ENCODE measurements around the gene SLIT1. TPM values are rescaled to one million over a fixed set of nuclear protein-coding genes. Genes with fewer than 3 reads are reported as not detected.
"Not testable (repeated sequence)": the region's sequence is repeated elsewhere in the genome, so short reads cannot be mapped to it uniquely, and the experiment has no call there.

Gene SLIT1
- total RNA-seq, 4 donors from 2014 or later: 0.35 to 0.49 TPM; not detected in 2

- no peaks in the 10 kb centered on the region for H3K4me1 ChIP-seq
- no peak for DNase-seq
- no peaks in the 10 kb centered on the region for H3K36me3 ChIP-seq
- TF ChIP-seq CTCF (IDR thresholded peaks at IDR 0.05): no peak
- no peaks in the 10 kb centered on the region for H3K27me3 ChIP-seq
- H3K9me3 ChIP-seq: no peaks in the 10 kb centered on the region
- no peak overlapping the region for H3K27ac ChIP-seq
- H3K4me3 ChIP-seq: no peak overlapping the region
- intact Hi-C loops (cut with DNase I; ENCODE audit: low total_unique reads): no loop called here
Measured at GRCh38 chr10:97087296-97087695, 98.5 kb downstream of the SLIT1 start.

- Histone ChIP-seq H3K4me1 (no peaks in the 10 kb centered on the region), H3K9me3 (no peaks in the 10 kb centered on the region), H3K27ac (no peak overlapping the region), H3K4me3 (no peak overlapping the region), H3K27me3 (no peaks in the 10 kb centered on the region), H3K36me3 (no peaks in the 10 kb centered on the region)
- intact Hi-C loops (cut with DNase I; ENCODE audit: low total_unique reads): no loop called here
- no peak for TF ChIP-seq CTCF (IDR thresholded peaks at IDR 0.05)
- no peak for TF ChIP-seq POLR2A (IDR thresholded peaks at IDR 0.05)
- DNase-seq: no peak
Measured at GRCh38 chr10:97086530-97086929, 99.2 kb downstream of the SLIT1 start.

- Histone ChIP-seq H3K4me1 (no peaks in the 10 kb centered on the region), H3K4me3 (no peak overlapping the region), H3K36me3 (no peaks in the 10 kb centered on the region), H3K27me3 (no peaks in the 10 kb centered on the region), H3K9me3 (no peaks in the 10 kb centered on the region), H3K27ac (no peak overlapping the region)
- DNase-seq: no peak
- intact Hi-C loops (cut with DNase I; ENCODE audit: low total_unique reads): no loop called here
- no peak for TF ChIP-seq CTCF (IDR thresholded peaks at IDR 0.05)
- no peak for TF ChIP-seq POLR2A (IDR thresholded peaks at IDR 0.05)
Measured at GRCh38 chr10:97083228-97083829, 102.4 kb downstream of the SLIT1 start.

GRCh38 chr10:97082575-97082974 is 103.2 kb downstream of the SLIT1 start:
- H3K27ac ChIP-seq; H3K27me3 ChIP-seq; DNase-seq; H3K36me3 ChIP-seq; H3K9me3 ChIP-seq; intact Hi-C loops (cut with DNase I; ENCODE audit: low total_unique reads); H3K4me1 ChIP-seq; H3K4me3 ChIP-seq: not testable (repeated sequence)

- intact Hi-C loops (cut with DNase I; ENCODE audit: low total_unique reads): no loop called here
- H3K27ac ChIP-seq: no peak overlapping the region
- no peaks in the 10 kb centered on the region for H3K36me3 ChIP-seq
- TF ChIP-seq CTCF (IDR thresholded peaks at IDR 0.05): peak in 2 of 4 experiments; percentile 19 to 25
- TF ChIP-seq POLR2A (IDR thresholded peaks at IDR 0.05): no peak
- no peaks in the 10 kb centered on the region for H3K4me1 ChIP-seq
- no peak overlapping the region for H3K4me3 ChIP-seq
- H3K27me3 ChIP-seq: no peaks in the 10 kb centered on the region
- no peaks in the 10 kb centered on the region for H3K9me3 ChIP-seq
- no peak for DNase-seq
Measured at GRCh38 chr10:97081621-97082235, 104.0 kb downstream of the SLIT1 start.

All from uterus (tissue), 4 donors.